H1 (cell line): ENCODE measurements around the gene TSEN2. TPM values are rescaled to one million over a fixed set of nuclear protein-coding genes. Genes with fewer than 3 reads are reported as not detected.

Source experiments
- CTCF ChIA-PET: fragments of 300-600 bp; sonication (Branson Sonifier 250); formaldehyde crosslinking; loops from one replicate; lab custom pipeline; 2021; ENCODE audit not compliant: partially characterized antibody; lab: Charles Lee
- POLR2A ChIA-PET: fragments of 300-600 bp; sonication (Branson Sonifier 250); formaldehyde crosslinking; loops from one replicate; lab custom pipeline; 2021; ENCODE audit warnings: inconsistent platforms; ENCODE audit not compliant: partially characterized antibody; lab: Charles Lee
- DNase-seq, 2 experiments: peaks; one replicate each; pipeline versions ENCODE4 v3.0.0 to v3.0.0-alpha.2; 2010 to 2022; ENCODE audit warnings: low spot score in 2 of 2, low read depth in 1 of 2, mixed read lengths in 1 of 2
- FAIRE-seq: peaks from 2 replicates; lab custom pipeline; 2011; peaks lifted over from hg19 to GRCh38; lab: Jason Lieb, UNC
- H2AFZ ChIP-seq: 2 replicates; pipeline ENCODE4 v1.8.1; 2012; ENCODE audit warnings: low read length, inconsistent platforms
- H2AK5ac ChIP-seq: 2 replicates; pipeline ENCODE4 v1.6.1; 2013; ENCODE audit warnings: low read depth, low read length
- H2BK120ac ChIP-seq: replicated peaks from 2 replicates; pipeline ENCODE3; 2013; ENCODE audit warnings: low read depth, low read length, inconsistent platforms
- H2BK12ac ChIP-seq: 2 replicates; pipeline ENCODE4 v1.6.1; 2013; ENCODE audit warnings: low read depth, low read length
- H2BK15ac ChIP-seq: 2 replicates; pipeline ENCODE4 v1.6.1; 2013; ENCODE audit warnings: low read length
- H2BK20ac ChIP-seq: 2 replicates; pipeline ENCODE4 v1.6.1; 2013; ENCODE audit warnings: low read length
- H2BK5ac ChIP-seq: 2 replicates; pipeline ENCODE4 v1.6.1; 2013; ENCODE audit warnings: low read depth, low read length
- H3K14ac ChIP-seq: 2 replicates; pipeline ENCODE4 v1.6.1; 2013; ENCODE audit warnings: inconsistent platforms; ENCODE audit not compliant: insufficient read length
- H3K18ac ChIP-seq: 2 replicates; pipeline ENCODE4 v1.6.1; 2013; ENCODE audit warnings: low read length; ENCODE audit errors: extremely low read depth
- H3K23ac ChIP-seq: 2 replicates; pipeline ENCODE4 v1.6.1; 2013; ENCODE audit warnings: inconsistent platforms; ENCODE audit not compliant: insufficient read length
- H3K23me2 ChIP-seq: 2 replicates; pipeline ENCODE4 v1.6.1; 2013; ENCODE audit warnings: low read depth, low read length
- H3K27ac ChIP-seq: 2 replicates; pipeline ENCODE4 v1.6.1; 2011; ENCODE audit warnings: low read depth, low read length, inconsistent platforms
- H3K27me3 ChIP-seq, 4 experiments: replicated peaks in 1 of 4; 1 replicate in 1 of 4; 2 replicates in 3 of 4; pipeline versions ENCODE4 v1.6.1 to v1.8.1; 2011 to 2013; ENCODE audit warnings: low read length in 3 of 4, mild to moderate bottlenecking in 3 of 4, inconsistent platforms in 2 of 4, mixed read lengths in 2 of 4, moderate library complexity in 1 of 4; ENCODE audit not compliant: control insufficient read depth in 3 of 4, insufficient read depth in 3 of 4; ENCODE audit errors: extremely low read depth in 1 of 4
- H3K36me3 ChIP-seq, 4 experiments: 2 replicates each; pipeline versions ENCODE4 v1.6.1 to v1.8.1; 2011 to 2013; ENCODE audit warnings: mild to moderate bottlenecking in 4 of 4, low read length in 3 of 4, moderate library complexity in 2 of 4, control low read depth in 1 of 4, inconsistent platforms in 1 of 4; ENCODE audit not compliant: insufficient read depth in 4 of 4, control insufficient read depth in 2 of 4
- H3K4ac ChIP-seq: replicated peaks from 2 replicates; pipeline ENCODE3; 2013; ENCODE audit warnings: low read length, low read depth, mixed read lengths, inconsistent platforms; ENCODE audit not compliant: insufficient read length
- H3K4me1 ChIP-seq, 4 experiments: replicated peaks in 1 of 4; 1 replicate in 1 of 4; 2 replicates in 3 of 4; pipeline versions ENCODE4 v1.6.1 to v1.8.1; 2011 to 2013; ENCODE audit warnings: low read length in 3 of 4, inconsistent platforms in 2 of 4, mixed read lengths in 1 of 4; ENCODE audit not compliant: insufficient read depth in 4 of 4, control insufficient read depth in 3 of 4
- H3K4me2 ChIP-seq, 2 experiments: 2 replicates each; pipeline versions ENCODE4 v1.6.1 to v1.8.1; 2011 to 2013; ENCODE audit warnings: low read depth in 2 of 2, low read length in 2 of 2, control low read depth in 1 of 2, inconsistent platforms in 1 of 2, mild to moderate bottlenecking in 1 of 2; ENCODE audit not compliant: insufficient read depth in 1 of 2
- H3K4me3 ChIP-seq, 4 experiments: fragments of 200-600, 300-600 bp in 1 of 4; sonication (generic), shearing (Covaris generic), sonication (Bioruptor Twin) in 1 of 4; 2 replicates each; pipeline versions ENCODE4 v1.5.1 to v1.8.1; 2011 to 2016; ENCODE audit warnings: low read length in 4 of 4, low read depth in 3 of 4, control low read depth in 2 of 4, inconsistent platforms in 2 of 4, mild to moderate bottlenecking in 2 of 4, mixed read lengths in 1 of 4, moderate library complexity in 1 of 4; ENCODE audit not compliant: insufficient read depth in 2 of 4; ENCODE audit errors: extremely low read depth in 1 of 4
- H3K56ac ChIP-seq: replicated peaks from 2 replicates; pipeline ENCODE3; 2013; ENCODE audit warnings: low read depth, mild to moderate bottlenecking, mixed read lengths, low read length, inconsistent platforms; ENCODE audit not compliant: insufficient read length
- H3K79me1 ChIP-seq: 2 replicates; pipeline ENCODE4 v1.6.1; 2013; ENCODE audit warnings: low read depth, low read length, control low read depth
- H3K79me2 ChIP-seq, 2 experiments: 2 replicates each; pipeline versions ENCODE4 v1.6.1 to v1.8.1; 2012 to 2013; ENCODE audit warnings: low read length in 2 of 2, mild to moderate bottlenecking in 2 of 2, inconsistent platforms in 1 of 2; ENCODE audit not compliant: insufficient read depth in 2 of 2, control insufficient read depth in 1 of 2
- H3K9ac ChIP-seq, 4 experiments: replicated peaks in 1 of 4; 1 replicate in 1 of 4; 2 replicates in 3 of 4; pipeline versions ENCODE4 v1.6.1 to v1.8.1; 2011 to 2013; ENCODE audit warnings: low read depth in 3 of 4, low read length in 3 of 4, control low read depth in 2 of 4, mild to moderate bottlenecking in 2 of 4, moderate library complexity in 2 of 4, inconsistent platforms in 1 of 4; ENCODE audit errors: extremely low read depth in 1 of 4
- H3K9me3 ChIP-seq, 2 experiments: 2 replicates each; pipeline versions ENCODE4 v1.6.1 to v1.8.1; 2012 to 2013; ENCODE audit warnings: mild to moderate bottlenecking in 2 of 2, moderate library complexity in 2 of 2, control low read depth in 1 of 2, inconsistent platforms in 1 of 2, low read depth in 1 of 2, low read length in 1 of 2, mixed read lengths in 1 of 2; ENCODE audit not compliant: insufficient read depth in 2 of 2
- H4K20me1 ChIP-seq, 2 experiments: replicated peaks in 1 of 2; 2 replicates each; pipeline versions ENCODE3 to v1.8.1; 2011 to 2013; ENCODE audit warnings: inconsistent platforms in 2 of 2, low read length in 2 of 2, mild to moderate bottlenecking in 1 of 2; ENCODE audit not compliant: insufficient read depth in 2 of 2, control insufficient read depth in 1 of 2
- H4K5ac ChIP-seq: 2 replicates; pipeline ENCODE4 v1.6.1; 2013; ENCODE audit warnings: low read length, low read depth, mixed read lengths, inconsistent platforms; ENCODE audit not compliant: insufficient read length
- H4K8ac ChIP-seq: 2 replicates; pipeline ENCODE4 v1.8.0; 2013; ENCODE audit warnings: mild to moderate bottlenecking, moderate library complexity, low read length, inconsistent platforms; ENCODE audit not compliant: insufficient read depth; ENCODE audit errors: extremely low read depth
- H4K91ac ChIP-seq: replicated peaks from 2 replicates; pipeline ENCODE3; 2013; ENCODE audit warnings: low read length, mixed read lengths, inconsistent platforms; ENCODE audit not compliant: insufficient read length
- CEBPB ChIP-seq: IDR thresholded peaks from 2 replicates; pipeline ENCODE4 v1.6.1; 2012; ENCODE audit warnings: low read depth, low read length
- HDAC2 ChIP-seq, 2 experiments: fragments of 300-600 bp in 1 of 2; sonication (generic) in 1 of 2; IDR thresholded peaks; 2 replicates each; pipeline ENCODE4 v1.6.1; 2011 to 2012; ENCODE audit warnings: low read depth in 2 of 2, low read length in 2 of 2, mild to moderate bottlenecking in 2 of 2, moderate library complexity in 2 of 2, borderline replicate concordance in 1 of 2, inconsistent platforms in 1 of 2
- KDM4A ChIP-seq: IDR thresholded peaks from one replicate; pipeline ENCODE4 v1.7.1; 2012; ENCODE audit warnings: low read depth, mild to moderate bottlenecking, moderate library complexity, low read length, inconsistent platforms; ENCODE audit not compliant: severe bottlenecking
- SIN3A ChIP-seq, 2 experiments: IDR thresholded peaks in 1 of 2; conservative IDR thresholded peaks in 1 of 2; 2 replicates each; pipeline ENCODE4 v1.6.1; 2011 to 2012; ENCODE audit warnings: low read length in 2 of 2, improper control_type of control experiment in 1 of 2, low read depth in 1 of 2, mild to moderate bottlenecking in 1 of 2
- SP1 ChIP-seq: IDR thresholded peaks from 2 replicates; pipeline ENCODE4 v1.6.1; 2011; ENCODE audit warnings: low read depth, low read length
- TAF1 ChIP-seq: IDR thresholded peaks from 2 replicates; pipeline ENCODE4 v1.6.1; 2011; ENCODE audit warnings: mild to moderate bottlenecking, low read depth, low read length
- WGBS, 2 experiments: shearing (Covaris generic) in 1 of 2; methylation state at CpG; one replicate each; pipeline versions ENCODE4 v1.1.6 to v1.1.7; 2013 to 2015; ENCODE audit warnings: low lambda C conversion rate in 2 of 2, mixed read lengths in 2 of 2, inconsistent platforms in 1 of 2, low coverage in 1 of 2, missing lambda C conversion rate in 1 of 2; ENCODE audit not compliant: insufficient replicate concordance in 2 of 2, insufficient coverage in 1 of 2, insufficient read length in 1 of 2; ENCODE audit errors: extremely low coverage in 1 of 2, missing lambda C conversion rate in 1 of 2; 5-methylcytosine and 5-hydroxymethylcytosine counted together
- polyA plus RNA-seq, 7 experiments: library from polyadenylated mRNA; depleted of rRNA in 3 of 7; stranded (reverse) in 5 of 7; unstranded in 2 of 7; fragments of >200 nt in 5 of 7; fragments of 200-250 nt in 2 of 7; gene quantifications; 1 replicate in 5 of 7; 2 replicates in 1 of 7; 4 replicates in 1 of 7; pipeline versions ENCODE4 v1.2.1 to v1.2.3, GENCODE V29; 2011 to 2013; ENCODE audit warnings: missing spikeins in 2 of 7, mixed read lengths in 2 of 7
- total RNA-seq: library from RNA; stranded (reverse); fragmentation: NEBNext Ultra II Directional; extraction: Animal tissue kit (Norgen Biotek cat#: 25700); gene quantifications from 2 replicates; pipeline ENCODE4 v1.2.1, GENCODE V29; 2021

Gene TSEN2
- total and polyA plus RNA-seq, 2 of the 8 experiments (the other 6 are each of a cell fraction or from before 2014, with no cell fraction given), result 16.1 to 22.4 TPM

DNA sequence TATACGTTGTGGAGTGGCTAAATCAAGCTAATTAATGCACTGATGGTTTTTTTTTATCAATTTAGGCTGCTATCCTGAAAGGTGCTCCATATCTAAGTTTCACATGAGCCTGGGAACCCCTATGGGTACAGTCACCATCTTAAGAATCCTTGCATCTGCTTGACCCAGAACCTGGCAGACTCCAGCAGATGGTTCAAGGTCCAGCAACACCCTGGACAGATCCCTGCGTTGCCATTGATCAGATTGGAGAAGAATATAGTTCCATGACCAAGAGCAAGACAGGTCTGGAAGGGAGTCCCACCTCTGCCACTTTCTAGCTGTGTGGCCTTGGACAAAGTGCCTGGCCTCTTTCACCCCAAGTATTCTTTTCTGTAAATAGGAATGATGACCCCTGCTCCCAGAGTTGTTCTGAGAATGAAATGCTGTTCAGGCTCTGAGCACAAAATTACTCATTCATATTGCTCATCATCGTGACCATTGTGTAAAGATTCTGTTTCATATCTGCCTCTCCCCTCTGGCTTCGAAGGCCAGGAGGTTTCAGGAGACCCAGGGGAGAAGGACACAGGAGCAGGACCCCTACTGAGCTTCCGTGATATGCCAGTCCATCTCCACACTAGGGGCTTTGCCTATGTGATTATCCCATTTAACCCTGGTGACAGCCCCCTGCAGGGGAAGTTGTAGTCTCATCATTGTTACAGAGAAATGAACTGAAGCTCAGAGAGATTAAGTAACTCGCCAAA lies 30.0 kb upstream of the TSEN2 start:
- Histone ChIP-seq H4K5ac (no peak overlapping the region), H4K91ac (no peak overlapping the region), H3K4me3 (no peak overlapping the region), H3K9ac (no peak overlapping the region), H3K9me3 (no peaks in the 10 kb centered on the region), H2BK15ac (no peak overlapping the region), H3K4me2 (no peak overlapping the region), H3K4ac (no peak overlapping the region), H2AK5ac (no peak overlapping the region), H3K14ac (no peak overlapping the region), H3K27ac (no peak overlapping the region), H3K23ac (no peak overlapping the region), H3K27me3 (no peaks in the 10 kb centered on the region), H3K4me1 (no peaks in the 10 kb centered on the region; a peak in 1 of 7 replicates), H3K23me2 (no peaks in the 10 kb centered on the region), H3K18ac (no peak overlapping the region), H3K79me2 (no peaks in the 10 kb centered on the region), H2BK120ac (no peak overlapping the region), H3K36me3 (no peaks in the 10 kb centered on the region), H4K20me1 (no peaks in the 10 kb centered on the region), H2BK12ac (no peak overlapping the region), H2BK5ac (no peak overlapping the region), H3K56ac (no peak overlapping the region), H2BK20ac (no peak overlapping the region), H4K8ac (no peak overlapping the region), H2AFZ (no peak overlapping the region; the same call in 1 of the 2 replicates), H3K79me1 (no peaks in the 10 kb centered on the region)
- DNase-seq, result no peak
- WGBS, 2 experiments, result 85% methylated on average over 6 of the region's 6 CpGs; no CpG with 5 or more reads in 1 of the 2 experiments
- ChIA-PET POLR2A (no interaction called here), CTCF (interaction anchor here (0.6 to 1.2 kb wide), 2 partner anchors 10 to 241 kb away, joined by 4 read pairs; no protein-coding TSS in a partner anchor)
- FAIRE-seq, result no peak
- TF ChIP-seq HDAC2 (IDR thresholded peaks at IDR 0.05; ENCODE audit: borderline replicate concordance in 1 of 2, low read depth in 2 of 2, low read length in 2 of 2) (no peak), SIN3A (conservative IDR thresholded peaks at IDR 0.05 in 1 of 2, IDR thresholded peaks at IDR 0.05 in 1 of 2; ENCODE audit: low read depth in 1 of 2, low read length in 2 of 2) (no peak), KDM4A (no peak), TAF1 (no peak), SP1 (no peak), CEBPB (no peak)
